Urinary bladder (tissue), 4 donors: ENCODE results near the gene SH3RF1. TPM values are rescaled to one million over a fixed set of nuclear protein-coding genes. Genes with fewer than 3 reads are reported as not detected.
"Not testable (repeated sequence)": the region's sequence is repeated elsewhere in the genome, so short reads cannot be mapped to it uniquely, and the experiment has no call there.

Source experiments
- DNase-seq: peaks from one replicate; pipeline ENCODE4 v3.0.0-alpha.2; 2015; ENCODE audit errors: extremely low spot score
- H3K27ac ChIP-seq: one replicate; pipeline ENCODE4 v1.5.1; 2013; ENCODE audit warnings: low read depth, mild to moderate bottlenecking, moderate library complexity
- H3K36me3 ChIP-seq: one replicate; pipeline ENCODE4 v1.6.1; 2013; ENCODE audit warnings: mild to moderate bottlenecking, moderate library complexity; ENCODE audit not compliant: insufficient read depth
- H3K4me1 ChIP-seq: one replicate; pipeline ENCODE4 v1.6.1; 2013; ENCODE audit warnings: mild to moderate bottlenecking, moderate library complexity; ENCODE audit not compliant: insufficient read depth
- H3K4me3 ChIP-seq: one replicate; pipeline ENCODE4 v1.5.1; 2013; ENCODE audit warnings: low read depth, low read length
- WGBS: extraction: QIAGEN DNeasy Blood & Tissue Kit; methylation state at CpG from one replicate; pipeline ENCODE4 v1.1.7; 2013; 5-methylcytosine and 5-hydroxymethylcytosine counted together
- polyA plus RNA-seq: library from polyadenylated mRNA; stranded (reverse); fragments of 200-250 nt; gene quantifications from one replicate; pipeline ENCODE4 v1.2.3, GENCODE V29; 2013
- total RNA-seq: library from RNA; depleted of rRNA; stranded (reverse); fragments of >200 nt; gene quantifications from one replicate; pipeline ENCODE4 v1.2.3, GENCODE V29; 2014
- donor health status: healthy with polysubstance abuse.
- donor health status: healthy.

Gene SH3RF1
- total and polyA plus RNA-seq, 2 donors: 7.7 to 11.1 TPM

GRCh38 chr4:169287983-169288382 lies 17.2 kb upstream of the SH3RF1 start:
- not testable (repeated sequence) for H3K4me3 ChIP-seq, H3K4me1 ChIP-seq, H3K36me3 ChIP-seq, DNase-seq, H3K27ac ChIP-seq
- 84% methylated on average over 3 of the region's 3 CpGs for WGBS

GRCh38 chr4:169286562-169287301 lies 16.0 kb upstream of the SH3RF1 start:
- H3K4me1 ChIP-seq: no peaks in the 10 kb centered on the region
- H3K4me3 ChIP-seq: no peak overlapping the region
- H3K27ac ChIP-seq: no peak overlapping the region
- 98% methylated on average over 3 of the region's 3 CpGs for WGBS
- DNase-seq: no peak
- no peaks in the 10 kb centered on the region for H3K36me3 ChIP-seq

GRCh38 chr4:169283114-169283509 lies 12.4 kb upstream of the SH3RF1 start:
- H3K36me3 ChIP-seq: no peaks in the 10 kb centered on the region
- no peak overlapping the region for H3K4me3 ChIP-seq
- no peak overlapping the region for H3K27ac ChIP-seq
- WGBS: 45% methylated on average over 4 of the region's 4 CpGs
- no peak for DNase-seq
- no peaks in the 10 kb centered on the region for H3K4me1 ChIP-seq

GRCh38 chr4:169282429-169283113 lies 11.8 kb upstream of the SH3RF1 start:
- no peak for DNase-seq
- Histone ChIP-seq H3K36me3 (no peaks in the 10 kb centered on the region), H3K27ac (no peak overlapping the region), H3K4me3 (no peak overlapping the region), H3K4me1 (no peaks in the 10 kb centered on the region)
- 92% methylated on average over 2 of the region's 2 CpGs for WGBS

- H3K4me3 ChIP-seq: no peak overlapping the region
- H3K4me1 ChIP-seq: no peaks in the 10 kb centered on the region
- no peaks in the 10 kb centered on the region for H3K36me3 ChIP-seq
- DNase-seq: no peak
- no peak overlapping the region for H3K27ac ChIP-seq
These were observed 8.4 kb upstream of the SH3RF1 start for GRCh38 chr4:169279108-169279507.

- no peaks in the 10 kb centered on the region for H3K4me1 ChIP-seq
- no peak overlapping the region for H3K27ac ChIP-seq
- no peak for DNase-seq
- H3K4me3 ChIP-seq: no peak overlapping the region
- no peaks in the 10 kb centered on the region for H3K36me3 ChIP-seq
These were observed 7.9 kb upstream of the SH3RF1 start for GRCh38 chr4:169278624-169279023.

- H3K4me1 ChIP-seq, DNase-seq, H3K4me3 ChIP-seq, H3K36me3 ChIP-seq, H3K27ac ChIP-seq: not testable (repeated sequence)
- WGBS: over 99% methylated on average over 3 of the region's 3 CpGs
These were observed 7.1 kb upstream of the SH3RF1 start for GRCh38 chr4:169277838-169278237.

GRCh38 chr4:169275180-169275579 lies 4.4 kb upstream of the SH3RF1 start:
- H3K4me3 ChIP-seq: no peak overlapping the region
- H3K27ac ChIP-seq: no peak overlapping the region
- H3K36me3 ChIP-seq: no peaks in the 10 kb centered on the region
- H3K4me1 ChIP-seq: peaks cover 2% of the 10 kb centered on the region
- WGBS: 48% methylated on average over 2 of the region's 2 CpGs
- no peak for DNase-seq

- Histone ChIP-seq H3K36me3 (no peaks in the 10 kb centered on the region), H3K27ac (no peak overlapping the region), H3K4me1 (peaks cover 2% of the 10 kb centered on the region), H3K4me3 (no peak overlapping the region)
- 60% methylated on average over 3 of the region's 3 CpGs for WGBS
- DNase-seq: no peak
These were observed 3.3 kb upstream of the SH3RF1 start for GRCh38 chr4:169274033-169274432.

- peak overlapping the region; percentile 31 for H3K27ac ChIP-seq
- no peak for DNase-seq
- WGBS: 41% methylated on average over 3 of the region's 3 CpGs
- H3K4me3 ChIP-seq: no peak overlapping the region
- peaks cover 5% of the 10 kb centered on the region for H3K4me1 ChIP-seq
- no peaks in the 10 kb centered on the region for H3K36me3 ChIP-seq
These were observed 1.6 kb upstream of the SH3RF1 start for GRCh38 chr4:169272265-169272886.

- 26% methylated on average over 11 of the region's 11 CpGs for WGBS
- Histone ChIP-seq H3K27ac (no peak overlapping the region), H3K4me1 (peaks cover 5% of the 10 kb centered on the region), H3K4me3 (peak overlapping the region; percentile 73), H3K36me3 (no peaks in the 10 kb centered on the region)
- no peak for DNase-seq
These were observed 894 bp upstream of the SH3RF1 start for GRCh38 chr4:169271692-169272007.

GRCh38 chr4:169269916-169270809 lies 593 bp downstream of the SH3RF1 start:
- DNase-seq: no peak
- WGBS: under 1% methylated on average over 62 of the region's 62 CpGs
- H3K4me1 ChIP-seq: peaks cover 5% of the 10 kb centered on the region
- H3K36me3 ChIP-seq: no peaks in the 10 kb centered on the region
- peak overlapping the region; percentile 73 for H3K4me3 ChIP-seq
- H3K27ac ChIP-seq: peak overlapping the region; percentile 77

- 66% methylated on average over 13 of the region's 13 CpGs for WGBS
- H3K27ac ChIP-seq: no peak overlapping the region
- peaks cover 5% of the 10 kb centered on the region for H3K4me1 ChIP-seq
- H3K36me3 ChIP-seq: no peaks in the 10 kb centered on the region
- no peak for DNase-seq
- peak overlapping the region; percentile 73 for H3K4me3 ChIP-seq
These were observed 1.6 kb downstream of the SH3RF1 start for GRCh38 chr4:169268951-169269760.
